CD4-positive, alpha-beta T cell (primary cell): Measurements from ENCODE around the gene NUDT3. TPM values are rescaled to one million over a fixed set of nuclear protein-coding genes. Genes with fewer than 3 reads are reported as not detected.

Experiments
- ATAC-seq: fragments of 200-7000 bp; cut with Tn5 transposase; one replicate; pipeline ENCODE4 v1.10.0; 2022; ENCODE audit warnings: mild to moderate bottlenecking; ENCODE audit not compliant: poor library complexity
- CTCF ChIA-PET: fragments of 350-600 bp; sonication (Branson Sonifier 250); formaldehyde crosslinking; loops from one replicate; lab custom pipeline; 2021; ENCODE audit warnings: antibody characterized with exemption, inconsistent platforms; lab: Charles Lee
- POLR2A ChIA-PET: fragments of 350-600 bp; sonication (Branson Sonifier 250); formaldehyde crosslinking; loops from one replicate; lab custom pipeline; 2021; ENCODE audit warnings: antibody characterized with exemption, inconsistent platforms; lab: Charles Lee
- DNase-seq, 14 experiments: peaks; one replicate each; pipeline ENCODE4 v3.0.0-alpha.2; 2013 to 2020; ENCODE audit warnings: mixed read lengths in 2 of 14
- H3K27ac ChIP-seq, 2 donors: one replicate each; pipeline versions ENCODE4 v1.5.1 to v1.7.0; 2013; ENCODE audit warnings: low read length in 2 of 2, low read depth in 1 of 2, mild to moderate bottlenecking in 1 of 2
- H3K27me3 ChIP-seq, 2 experiments: 1 replicate in 1 of 2; 2 replicates in 1 of 2; pipeline versions ENCODE4 v1.6.1 to v1.7.0; 2013; ENCODE audit warnings: low read length in 2 of 2, control low read depth in 1 of 2, mild to moderate bottlenecking in 1 of 2, moderate library complexity in 1 of 2; ENCODE audit not compliant: insufficient read depth in 2 of 2, control insufficient read depth in 1 of 2
- H3K36me3 ChIP-seq: one replicate; pipeline ENCODE4 v1.6.1; 2013; ENCODE audit warnings: low read length, control low read depth; ENCODE audit not compliant: insufficient read depth
- H3K4me1 ChIP-seq: one replicate; pipeline ENCODE4 v1.6.1; 2013; ENCODE audit warnings: low read length, control low read depth; ENCODE audit not compliant: insufficient read depth
- H3K4me3 ChIP-seq: one replicate; pipeline ENCODE4 v1.5.1; 2013; ENCODE audit warnings: mild to moderate bottlenecking, low read length, moderate library complexity
- H3K9me3 ChIP-seq, 2 experiments: 1 replicate in 1 of 2; 2 replicates in 1 of 2; pipeline versions ENCODE4 v1.6.1 to v1.7.0; 2013; ENCODE audit warnings: low read length in 2 of 2, mild to moderate bottlenecking in 2 of 2, control low read depth in 1 of 2, moderate library complexity in 1 of 2; ENCODE audit not compliant: control insufficient read depth in 1 of 2, insufficient read depth in 1 of 2
- H3K27ac Mint-ChIP-seq: one replicate; pipeline ENCODE4 v1.8.0; 2020; ENCODE audit warnings: mixed read lengths
- H3K27me3 Mint-ChIP-seq: one replicate; pipeline ENCODE4 v1.8.0; 2021; ENCODE audit warnings: mixed read lengths
- H3K36me3 Mint-ChIP-seq: one replicate; pipeline ENCODE4 v1.8.0; 2021; ENCODE audit warnings: low read depth, mixed read lengths
- H3K4me1 Mint-ChIP-seq: one replicate; pipeline ENCODE4 v1.8.0; 2021; ENCODE audit warnings: low read depth, mixed read lengths
- H3K4me3 Mint-ChIP-seq: one replicate; pipeline ENCODE4 v1.8.0; 2020; ENCODE audit warnings: mild to moderate bottlenecking, mixed read lengths
- H3K9me3 Mint-ChIP-seq: one replicate; pipeline ENCODE4 v1.8.0; 2020; ENCODE audit warnings: mixed read lengths
- CTCF ChIP-seq: fragments of 200-600 bp; IDR thresholded peaks from one replicate; pipeline ENCODE4 v1.8.0; 2022; ENCODE audit warnings: antibody characterized with exemption, mild to moderate bottlenecking
- intact Hi-C, 2 experiments: fragments of 100-400 bp; cut with DNase I in 1 of 2; cut with micrococcal nuclease in 1 of 2; formaldehyde crosslinking; loops; one replicate each; pipeline versions ENCODE4 v1.15.1 to v1.9.0; 2023 to 2025; cut with DNase I, micrococcal nuclease
- total RNA-seq, 174 experiments: library from RNA in 2 of 174; stranded (reverse) in 2 of 174; gene quantifications; one replicate each; pipeline ENCODE4 v1.2.3 and lab custom pipeline; 2021 to 2026

NUDT3 gene
- total RNA-seq, 2 experiments from 2014 or later, result 14.8 to 15.0 TPM

GRCh38 chr6:34321821-34322220, 70.6 kb downstream of the NUDT3 start:
- Mint-ChIP-seq H3K9me3 (no peaks in the 10 kb centered on the region), H3K27me3 (no peaks in the 10 kb centered on the region), H3K4me3 (no peak overlapping the region), H3K4me1 (peaks cover 25% of the 10 kb centered on the region), H3K36me3 (peaks cover 8% of the 10 kb centered on the region), H3K27ac (no peak overlapping the region)
- H3K27me3 ChIP-seq, result no peaks in the 10 kb centered on the region
- ATAC-seq (no peak), DNase-seq (no peak)
- peaks cover 2% of the 10 kb centered on the region for H3K36me3 ChIP-seq
- H3K4me1 ChIP-seq, result peaks cover 2% of the 10 kb centered on the region
- no peaks in the 10 kb centered on the region for H3K9me3 ChIP-seq
- H3K4me3 ChIP-seq, result no peak overlapping the region
- ChIA-PET CTCF (interaction anchor here (1.6 kb wide), 1 partner anchor 126 kb away, joined by 3 read pairs; no protein-coding TSS in a partner anchor), POLR2A (no interaction called here)
- no peak for TF ChIP-seq CTCF
- intact Hi-C loops, result no loop called here
- no peak overlapping the region for H3K27ac ChIP-seq

- Mint-ChIP-seq H3K27ac (no peak overlapping the region), H3K36me3 (peaks cover 8% of the 10 kb centered on the region), H3K4me1 (peaks cover 48% of the 10 kb centered on the region), H3K4me3 (no peak overlapping the region), H3K27me3 (no peaks in the 10 kb centered on the region), H3K9me3 (no peaks in the 10 kb centered on the region)
- CTCF ChIA-PET, result no interaction called here
- intact Hi-C loops, result no loop called here
- no peak overlapping the region for H3K27ac ChIP-seq
- ATAC-seq (no peak), DNase-seq (no peak)
- H3K4me3 ChIP-seq, result no peak overlapping the region
- POLR2A ChIA-PET, result no interaction called here
- no peaks in the 10 kb centered on the region for H3K27me3 ChIP-seq
- H3K4me1 ChIP-seq, result peaks cover 7% of the 10 kb centered on the region
- no peaks in the 10 kb centered on the region for H3K9me3 ChIP-seq
- no peaks in the 10 kb centered on the region for H3K36me3 ChIP-seq
- no peak for TF ChIP-seq CTCF
Observed at GRCh38 chr6:34319471-34319885, 73.0 kb downstream of the NUDT3 start.

- TF ChIP-seq CTCF, result no peak
- POLR2A ChIA-PET, result no interaction called here
- Histone ChIP-seq H3K36me3 (no peaks in the 10 kb centered on the region), H3K9me3 (no peaks in the 10 kb centered on the region), H3K4me1 (peaks cover 7% of the 10 kb centered on the region), H3K4me3 (no peak overlapping the region), H3K27ac (no peak overlapping the region), H3K27me3 (no peaks in the 10 kb centered on the region)
- Mint-ChIP-seq H3K4me3 (no peak overlapping the region), H3K27ac (no peak overlapping the region), H3K9me3 (no peaks in the 10 kb centered on the region), H3K36me3 (peaks cover 8% of the 10 kb centered on the region), H3K27me3 (no peaks in the 10 kb centered on the region), H3K4me1 (peaks cover 48% of the 10 kb centered on the region)
- no peak for ATAC-seq
- CTCF ChIA-PET, result interaction anchor here (1.8 kb wide), 1 partner anchor 11 kb away, joined by 7 read pairs; no protein-coding TSS in a partner anchor
- intact Hi-C loops, result no loop called here
- no peak for DNase-seq
Observed at GRCh38 chr6:34318499-34319470, 73.7 kb downstream of the NUDT3 start.
